GM21423 (cell line): ENCODE measurements around the gene SFXN5.

Experiments used
- ATAC-seq: cut with Tn5 transposase; IDR thresholded peaks from one replicate; pipeline ENCODE4 v1.9.1; 2021; ENCODE audit warnings: mild to moderate bottlenecking, moderate library complexity; ENCODE audit not compliant: unreplicated experiment

The SFXN5 gene

DNA sequence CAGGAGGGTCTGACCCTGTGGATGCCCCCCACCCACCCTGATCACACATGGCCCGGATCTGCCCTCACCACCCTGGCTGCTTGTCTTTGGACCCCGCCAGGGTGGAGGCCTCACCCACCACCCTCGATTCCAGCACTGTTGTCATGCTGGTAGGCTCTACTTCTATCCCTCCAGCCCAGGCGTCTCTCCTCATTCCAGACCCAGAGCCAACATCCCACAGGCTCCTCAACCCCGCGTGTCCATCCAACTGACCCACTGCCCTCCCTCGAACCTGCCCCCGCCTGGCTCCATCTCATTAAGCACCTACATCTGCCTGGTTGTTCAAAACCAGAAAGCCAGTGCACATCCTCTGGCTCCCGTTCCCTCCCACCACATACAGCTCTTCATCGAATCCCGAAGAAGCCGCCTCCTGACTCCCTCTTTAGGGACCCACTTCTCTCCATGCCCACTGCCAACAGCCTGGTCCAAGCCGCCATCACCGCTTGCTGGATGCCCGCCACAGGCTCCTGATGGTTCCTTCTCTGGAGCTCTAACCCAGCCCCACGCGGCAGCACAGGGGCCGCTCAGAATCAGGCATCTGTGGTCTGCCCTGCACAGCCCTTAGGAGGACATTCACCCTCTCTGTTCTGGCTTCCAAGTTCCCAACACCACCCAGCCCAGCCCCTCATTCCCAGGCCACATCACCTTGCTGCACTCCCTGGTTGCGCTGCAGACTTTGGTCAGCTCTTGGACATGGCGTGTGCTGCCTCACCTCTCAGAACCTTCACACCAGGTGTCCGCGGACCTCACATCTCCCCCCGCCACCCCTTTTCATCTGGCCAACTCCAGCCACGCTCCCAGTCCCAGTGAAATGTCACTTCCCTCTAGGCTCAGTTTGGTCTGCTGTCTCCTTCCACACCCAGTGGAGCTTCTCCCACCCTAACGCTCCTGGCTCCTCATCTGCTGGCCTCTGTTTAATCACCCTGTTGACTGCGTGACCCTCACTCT, 111.2 kb downstream of the SFXN5 start:
- ATAC-seq, result no peak

DNA sequence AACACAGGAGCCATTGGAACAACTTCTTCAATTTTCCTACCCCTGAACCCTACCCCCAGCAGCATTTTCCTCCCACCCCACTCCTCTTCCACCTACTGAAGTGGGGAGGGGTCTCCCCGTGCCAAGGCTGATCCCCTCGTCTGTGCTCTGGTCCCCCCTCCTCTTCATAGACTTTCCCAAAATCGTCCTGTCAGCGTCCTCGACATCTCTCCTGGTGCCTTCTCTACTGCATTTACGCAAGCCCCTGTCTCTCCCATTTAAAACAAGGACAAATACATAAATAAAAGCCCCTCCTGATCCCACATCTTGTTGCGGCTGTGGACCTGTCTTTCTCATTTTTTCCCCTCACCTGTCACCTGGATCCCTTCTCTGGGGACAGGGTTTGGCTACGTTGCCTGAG, 112.0 kb downstream of the SFXN5 start:
- ATAC-seq, result no peak

DNA sequence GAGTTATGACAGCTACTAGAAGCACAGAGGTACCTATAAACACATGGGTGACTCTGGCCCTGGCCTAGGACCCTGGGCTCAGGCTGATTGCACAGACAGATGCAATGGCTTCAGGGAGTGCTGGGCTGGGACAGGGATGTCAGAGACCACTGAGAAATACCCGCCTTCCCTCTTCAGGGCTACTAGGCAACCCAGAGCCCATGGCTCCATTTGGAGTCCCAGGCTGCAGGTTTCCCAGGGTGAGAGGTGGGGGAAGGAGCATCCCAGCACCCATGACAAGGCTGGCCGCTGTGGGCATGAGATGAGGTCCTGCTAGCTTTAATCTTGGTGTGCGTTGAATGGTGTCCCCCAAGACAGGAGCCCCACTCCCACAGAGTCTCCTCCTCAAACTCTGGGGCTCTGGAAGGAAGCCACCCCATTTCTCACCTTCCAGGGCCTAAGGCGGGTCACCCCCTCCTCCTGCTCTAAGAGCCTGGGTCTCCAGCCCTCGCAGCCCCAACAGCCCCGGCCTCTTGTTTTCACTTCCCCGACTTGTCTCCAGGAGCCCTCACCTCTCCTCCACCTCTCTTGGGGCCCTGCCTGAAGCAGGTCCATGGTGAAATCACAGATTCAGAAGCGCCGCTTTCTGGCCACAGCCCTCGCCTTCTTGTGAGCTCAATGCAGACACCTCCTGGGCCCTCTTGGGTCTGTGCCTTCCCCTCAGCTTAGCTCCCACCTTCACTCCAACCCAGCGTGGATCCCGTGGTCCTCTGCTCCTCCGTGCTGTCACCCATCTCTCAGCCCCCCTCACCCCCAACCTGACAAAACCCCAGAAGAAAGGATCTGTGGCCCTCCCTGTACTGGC, 112.7 kb downstream of the SFXN5 start:
- no peak for ATAC-seq

DNA sequence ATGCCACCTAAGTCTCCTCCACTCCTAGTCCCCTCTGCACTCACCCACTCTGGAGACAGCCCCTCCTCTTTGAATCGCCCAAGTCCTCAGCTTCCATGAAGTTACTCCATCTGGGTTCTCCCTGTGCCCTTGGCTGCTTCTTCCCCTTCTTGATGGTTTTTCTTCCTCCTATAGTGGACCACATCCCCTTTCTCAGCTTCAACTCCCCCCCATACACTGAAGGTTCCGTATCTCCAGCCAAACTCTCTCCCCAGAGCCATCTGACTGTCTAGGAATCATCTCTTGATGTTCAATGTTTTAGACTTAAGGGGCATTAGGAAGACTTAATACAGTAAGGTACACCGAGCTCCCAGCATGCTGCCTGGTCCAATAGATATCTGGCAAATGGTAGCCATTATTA, 114.6 kb downstream of the SFXN5 start:
- ATAC-seq, result no peak

DNA sequence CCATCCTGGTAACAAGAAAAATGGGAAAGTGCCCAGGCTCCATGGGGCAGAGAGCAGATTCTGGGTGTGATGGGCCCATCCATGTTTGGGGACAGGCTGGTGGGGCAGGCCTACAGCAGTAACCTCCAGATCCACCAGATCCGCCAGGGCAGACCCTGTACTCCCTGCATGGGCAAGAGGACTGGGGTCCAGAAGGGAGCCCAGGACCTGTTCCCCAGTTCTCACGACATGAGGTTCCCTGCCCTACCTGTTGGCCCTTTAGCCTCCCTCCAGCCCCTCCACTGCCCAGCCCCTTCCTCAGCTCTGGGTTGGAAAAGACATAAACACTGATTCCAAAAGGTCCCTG, 115.5 kb downstream of the SFXN5 start:
- no peak for ATAC-seq

DNA sequence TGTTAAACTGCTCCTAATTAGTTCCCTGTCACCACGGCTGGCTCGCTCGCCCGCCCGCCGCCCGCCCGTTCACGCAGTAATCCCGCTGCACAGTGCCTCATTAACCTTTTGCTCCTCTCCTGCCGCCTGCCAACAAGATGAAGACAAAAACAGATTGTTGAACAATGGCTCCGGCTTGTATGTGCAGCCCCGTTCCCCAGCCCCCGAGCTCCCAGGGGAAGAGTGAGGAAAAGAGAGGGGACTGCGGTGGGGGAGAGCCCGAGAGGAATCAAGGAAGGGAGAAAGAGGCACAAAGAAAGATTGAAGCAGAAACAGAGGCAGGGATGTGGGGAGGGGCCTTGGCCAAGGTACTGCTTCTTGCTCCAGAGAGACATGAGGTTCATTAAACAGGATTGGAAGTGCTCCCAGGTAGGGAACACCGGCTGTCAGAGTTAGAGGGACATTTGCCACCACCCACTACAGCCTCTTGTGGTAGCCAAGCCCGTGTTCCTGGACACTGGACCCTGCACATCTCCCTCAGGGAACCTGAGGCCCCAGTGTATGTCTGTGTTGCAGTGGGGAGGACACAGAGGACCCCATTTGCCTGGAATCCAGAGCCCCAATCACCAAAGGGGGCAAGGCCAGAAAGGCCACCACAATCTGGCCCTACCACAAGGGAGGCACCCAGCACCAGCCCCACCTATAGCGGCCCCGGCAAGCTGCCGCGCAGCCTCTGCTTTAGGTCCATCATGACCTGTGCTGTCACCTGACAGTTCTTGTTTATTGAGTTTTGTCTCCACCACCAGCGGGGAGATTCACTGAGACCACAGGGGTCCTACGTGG, 116.1 kb downstream of the SFXN5 start:
- no peak for ATAC-seq

DNA sequence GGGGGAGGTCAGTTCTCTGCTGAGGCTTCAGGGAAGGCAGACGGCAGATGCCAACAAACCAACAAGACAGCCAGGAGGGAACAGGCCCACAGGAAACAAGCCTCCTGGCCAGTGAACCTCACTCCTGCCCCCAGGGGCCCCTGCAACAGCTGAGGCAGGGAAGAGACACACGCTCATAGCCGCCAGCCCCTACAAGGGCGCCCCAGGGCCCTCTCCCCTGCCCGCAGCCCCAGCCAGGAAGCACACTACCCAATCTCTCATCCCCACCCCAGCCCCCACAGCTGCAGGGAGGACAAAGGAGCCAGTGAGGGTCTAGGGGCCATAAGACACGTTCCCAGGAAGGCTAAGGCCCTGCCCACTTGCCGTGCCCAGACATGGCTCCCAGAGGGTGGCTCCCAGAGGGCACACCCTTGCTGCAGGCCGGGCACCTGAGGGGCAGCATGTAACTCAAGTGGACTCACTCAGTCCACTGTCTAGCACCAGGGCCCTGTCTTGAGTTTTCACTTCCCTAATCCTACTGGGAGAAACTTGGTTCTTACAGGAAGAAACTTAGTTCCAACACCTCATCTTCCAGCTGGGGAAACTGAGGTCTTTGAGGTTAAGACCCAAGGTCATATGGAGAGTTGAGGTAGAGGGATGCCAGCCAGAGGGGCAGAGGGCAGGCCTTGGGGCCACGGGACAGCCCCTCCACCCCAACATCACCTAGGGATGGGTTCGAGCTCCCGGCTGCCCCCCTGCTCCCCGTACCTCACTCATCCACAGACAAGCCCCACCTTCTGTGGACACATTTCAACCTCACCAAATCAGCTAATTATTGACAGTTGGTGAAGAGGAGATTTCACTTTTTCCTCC, 116.9 kb downstream of the SFXN5 start:
- no peak for ATAC-seq

DNA sequence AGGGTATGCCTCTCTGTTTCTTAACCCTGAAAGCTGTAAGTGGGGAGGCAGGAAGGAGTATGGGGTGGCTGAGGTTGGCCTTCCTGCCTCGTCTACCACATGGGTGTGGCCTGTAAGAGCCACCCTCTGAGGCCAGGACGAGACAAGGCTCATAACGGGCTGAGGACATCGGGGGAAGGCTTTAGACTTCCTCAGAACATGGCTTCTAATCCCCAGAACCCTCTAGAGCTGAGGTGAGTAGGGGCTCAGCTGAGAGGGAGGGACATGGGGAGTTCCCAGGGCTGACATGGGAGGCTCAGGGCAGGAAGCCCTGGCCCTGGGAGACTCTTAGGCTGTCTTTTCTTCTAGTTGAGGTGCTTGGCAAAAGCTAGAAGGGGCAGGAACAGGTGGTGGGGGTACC, 117.5 kb downstream of the SFXN5 start:
- ATAC-seq, result no peak

DNA sequence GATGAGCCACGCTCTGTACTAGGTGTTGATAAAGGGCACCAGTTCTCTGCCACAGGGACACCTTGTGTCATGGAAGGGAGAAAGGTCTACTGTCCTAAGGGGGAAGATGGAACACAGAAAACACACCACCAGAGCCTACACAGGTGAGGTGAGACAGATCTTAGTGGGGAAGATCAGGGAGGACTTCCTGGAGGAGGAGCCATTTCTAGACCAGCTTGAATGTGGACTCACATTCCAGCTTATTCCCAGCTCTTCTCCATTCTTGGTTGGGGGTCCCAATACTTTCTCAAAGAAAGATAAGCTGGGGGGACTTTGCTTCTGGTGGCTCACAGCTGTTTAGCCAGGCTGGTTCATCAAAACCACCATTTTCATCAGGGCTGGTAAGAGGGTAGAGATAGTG, 118.0 kb downstream of the SFXN5 start:
- ATAC-seq, result no peak

DNA sequence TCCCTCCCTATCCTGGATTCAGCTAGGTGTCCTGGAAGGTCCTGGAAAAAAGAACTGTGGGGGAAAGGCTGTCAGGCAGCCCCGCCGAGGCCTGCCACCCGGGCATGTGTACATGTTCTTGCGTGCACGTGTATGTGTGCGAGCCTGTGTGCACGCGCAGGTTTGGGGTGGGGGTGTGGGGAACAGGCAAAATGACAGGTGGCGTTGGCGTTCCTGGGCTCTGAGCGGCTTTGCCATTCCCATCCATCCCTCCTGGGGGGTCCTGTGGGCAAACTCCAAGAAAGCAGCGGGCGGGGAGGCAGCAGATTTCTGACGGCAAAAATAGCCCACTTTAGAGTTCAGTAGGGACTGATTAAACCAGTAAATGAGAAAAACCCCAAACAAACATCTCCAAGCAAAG, 118.6 kb downstream of the SFXN5 start:
- no peak for ATAC-seq

DNA sequence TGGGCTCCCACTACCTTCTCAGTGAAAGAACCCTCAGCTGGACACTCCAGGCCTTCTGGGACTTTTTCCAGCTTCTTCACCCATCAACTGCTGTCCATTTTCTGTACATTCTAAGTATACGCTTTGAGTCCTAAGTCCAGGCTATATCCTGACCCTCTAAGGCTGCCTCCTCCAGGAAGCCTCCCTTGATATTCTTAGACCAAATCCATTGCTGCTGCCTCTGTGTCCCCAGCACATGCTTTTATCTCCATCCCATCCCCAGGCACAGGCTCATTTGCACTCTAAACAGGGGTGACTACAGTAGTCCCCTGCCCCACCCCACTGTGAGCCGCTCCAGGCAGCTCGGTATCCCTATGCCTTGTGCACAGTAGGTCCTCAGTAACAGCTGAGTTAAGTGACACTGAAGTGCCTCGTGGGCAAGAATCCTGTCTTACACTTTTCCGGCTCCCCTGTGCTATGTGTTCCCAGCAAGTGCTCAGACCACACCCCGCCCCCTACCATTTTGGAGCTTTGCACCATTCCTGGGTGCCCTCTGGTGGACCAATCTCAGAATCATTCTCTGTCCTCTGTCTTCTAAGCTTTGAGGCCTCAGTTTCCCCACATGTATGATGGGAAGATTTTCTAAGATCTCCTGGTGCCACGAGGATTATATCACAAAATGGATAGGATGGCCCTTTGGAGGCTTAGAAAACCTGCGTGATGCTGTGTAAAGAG, 119.2 kb downstream of the SFXN5 start:
- ATAC-seq, result no peak

DNA sequence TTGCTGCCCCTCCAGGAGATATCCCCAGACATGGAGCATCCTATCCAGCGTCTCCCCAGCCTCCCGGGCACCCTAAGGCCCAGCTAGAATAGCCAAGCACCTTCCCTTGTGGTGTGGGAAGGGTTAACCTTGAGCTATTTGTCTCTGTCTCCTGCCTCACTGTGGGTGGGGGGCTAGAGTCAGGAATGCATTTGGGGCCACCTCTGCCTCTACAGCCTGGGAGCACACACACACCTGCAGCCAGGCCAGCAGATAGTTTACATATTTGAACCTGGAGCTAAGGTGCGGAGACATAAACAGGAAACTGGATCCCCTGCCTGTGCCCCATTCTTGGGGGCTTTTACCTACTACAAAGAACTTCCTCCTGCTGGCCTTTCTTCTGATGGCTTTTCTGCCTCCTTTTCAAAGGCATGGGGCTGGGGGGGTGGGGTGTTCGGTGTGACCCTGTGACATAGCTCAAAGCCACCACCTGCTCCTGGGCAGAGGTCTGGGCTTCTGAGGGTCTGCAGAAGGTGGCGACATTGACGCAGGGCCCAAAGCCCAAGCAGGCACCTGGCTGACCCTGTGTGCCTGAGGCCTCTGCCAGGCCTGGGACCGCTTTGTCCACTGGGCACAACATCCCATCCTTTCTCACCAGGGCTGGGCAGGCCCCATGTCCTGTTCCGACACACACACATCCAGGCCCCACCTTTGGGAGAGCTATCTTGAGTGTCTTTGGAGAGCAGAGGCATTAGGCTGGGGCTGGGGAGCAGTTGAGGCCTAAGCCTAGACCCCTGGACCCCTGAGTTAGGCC, 120.0 kb downstream of the SFXN5 start:
- no peak for ATAC-seq

DNA sequence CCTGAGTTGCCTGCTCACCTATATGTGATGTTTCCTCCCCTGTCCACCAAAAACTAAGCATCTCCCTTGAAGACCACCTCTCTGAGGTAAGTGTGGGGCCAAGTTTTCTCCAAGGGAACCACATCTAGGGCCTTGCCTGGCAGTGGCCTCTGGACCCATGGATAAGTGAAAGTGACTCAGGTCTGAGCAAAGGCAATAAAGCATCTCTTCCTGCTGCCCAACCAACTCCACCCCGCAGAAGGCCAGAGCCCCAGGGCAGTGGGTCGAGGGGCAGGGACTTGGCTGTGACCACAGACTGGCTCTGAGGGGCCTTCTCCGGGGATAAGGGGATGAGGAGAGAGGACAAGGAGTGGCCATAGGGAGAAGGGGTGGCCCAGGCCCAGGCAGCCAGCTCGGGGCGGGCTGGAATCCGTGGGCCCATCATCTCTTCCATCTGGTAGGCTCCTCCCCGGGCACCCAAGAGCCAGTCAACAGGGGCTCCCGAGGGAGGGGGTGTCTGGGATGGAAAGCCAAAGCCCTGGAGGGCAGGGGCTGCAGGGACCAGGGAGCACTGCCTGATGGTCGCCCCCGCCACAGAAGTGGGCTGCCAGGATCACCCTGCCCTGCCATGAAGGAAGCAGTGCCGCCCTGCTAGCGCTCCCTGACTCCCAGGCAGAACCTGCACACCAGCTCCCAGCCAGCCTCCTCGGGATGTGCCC, 120.8 kb downstream of the SFXN5 start:
- no peak for ATAC-seq

DNA sequence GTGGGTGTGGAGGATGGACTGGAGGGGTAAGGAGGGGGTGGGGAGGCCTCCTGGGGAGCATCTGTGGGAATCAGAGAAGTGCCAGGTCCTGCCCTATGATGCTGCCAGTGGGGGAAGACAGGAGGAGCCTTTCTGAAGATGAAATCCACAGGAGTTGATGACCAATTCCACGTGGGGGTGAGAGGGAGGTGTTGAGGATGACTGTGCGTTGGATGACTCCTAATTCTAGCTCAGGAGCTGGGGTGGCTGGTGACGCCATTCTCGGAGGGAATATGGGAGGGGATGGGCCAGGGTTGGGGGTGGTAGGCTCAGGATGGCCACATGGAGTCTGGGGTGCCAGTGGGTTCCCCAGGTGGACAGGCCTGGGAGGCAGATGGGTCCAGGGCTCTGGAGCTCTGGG, 121.9 kb downstream of the SFXN5 start:
- no peak for ATAC-seq

DNA sequence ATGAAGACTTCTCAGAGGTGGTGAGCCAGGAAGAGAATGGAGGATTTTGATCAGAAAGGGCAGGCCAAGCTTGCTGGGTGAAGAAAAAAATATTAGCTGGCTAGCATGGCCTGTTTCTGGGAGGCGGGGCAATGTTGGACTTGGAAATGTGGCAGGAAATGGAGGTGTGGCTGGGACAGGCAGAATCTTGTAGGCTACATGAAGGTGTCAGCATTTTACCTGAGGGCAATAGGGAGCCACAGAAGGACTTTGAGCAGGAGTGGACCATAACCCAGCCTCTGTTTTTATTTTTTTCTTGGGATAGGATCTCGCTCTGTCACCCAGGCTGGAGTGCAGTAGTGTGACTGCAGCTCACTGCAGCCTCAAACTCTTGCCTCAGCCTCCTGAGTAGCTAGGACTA, 122.5 kb downstream of the SFXN5 start:
- ATAC-seq, result no peak

DNA sequence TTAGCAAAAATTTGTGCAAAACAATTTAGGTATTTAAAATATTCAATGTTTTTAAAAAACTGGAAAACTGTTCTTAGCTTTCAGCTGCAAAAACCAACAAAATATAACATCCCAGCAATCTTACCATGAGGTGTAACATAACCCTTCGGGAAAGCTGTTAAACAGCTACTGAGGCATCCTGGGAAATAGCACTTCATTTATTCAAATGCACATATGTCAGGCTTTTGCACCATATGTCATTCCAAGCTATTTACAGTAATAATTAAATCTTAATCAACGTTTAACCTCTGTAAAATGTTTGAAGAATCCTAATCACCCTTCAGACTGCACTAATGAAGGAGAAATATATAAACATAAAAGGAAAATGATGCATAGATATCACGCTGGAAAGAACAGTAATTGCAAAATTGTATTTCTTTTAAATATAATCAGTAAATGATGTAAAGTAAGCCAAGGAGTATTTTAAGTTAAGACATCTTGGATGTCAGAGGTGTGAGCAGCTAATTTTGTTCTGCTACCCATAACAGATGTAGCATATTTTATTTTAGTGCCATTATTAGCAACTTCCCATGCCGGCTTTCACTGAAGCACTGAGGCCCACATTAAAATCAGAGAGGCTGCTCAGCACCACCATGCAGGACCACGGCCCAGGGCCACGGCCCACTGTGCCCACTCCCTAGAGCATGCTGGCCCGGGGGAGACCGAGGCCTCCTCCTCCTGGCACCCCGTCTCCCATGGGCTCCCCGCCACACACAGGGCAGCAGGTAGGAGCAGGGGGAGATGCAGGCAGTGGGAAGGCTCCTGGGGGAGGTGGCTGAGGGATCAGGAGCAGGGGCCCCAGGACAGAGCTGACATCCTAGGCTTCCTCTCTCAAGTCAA, 123.3 kb downstream of the SFXN5 start:
- no peak for ATAC-seq

DNA sequence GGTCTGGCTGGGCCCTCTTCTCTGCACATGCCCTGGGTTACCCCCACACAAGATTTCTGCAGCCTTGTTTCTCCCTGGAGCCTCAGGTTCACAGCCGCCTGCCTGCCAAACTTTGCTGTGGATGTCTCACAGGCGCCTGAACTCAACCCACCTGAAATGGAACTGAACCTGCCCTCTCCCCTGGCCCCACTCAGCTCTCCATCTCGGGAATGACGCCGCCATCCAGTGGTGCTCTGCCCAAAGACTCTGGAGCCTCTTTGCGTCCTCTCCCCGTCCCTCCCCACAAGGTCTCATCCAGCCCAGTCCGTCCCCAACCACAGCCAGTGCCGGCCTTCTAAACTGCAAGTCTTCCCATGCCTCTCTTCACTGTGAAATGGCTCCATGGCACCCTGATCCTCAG, 125.0 kb downstream of the SFXN5 start:
- no peak for ATAC-seq
